GM21576 (cell line): ENCODE data around the gene SLFN11.
"Not testable (repeated sequence)": the region's sequence is repeated elsewhere in the genome, so short reads cannot be mapped to it uniquely, and the experiment has no call there.

ENCODE experiments used
- ATAC-seq: cut with Tn5 transposase; IDR thresholded peaks from one replicate; pipeline ENCODE4 v1.9.1; 2021; ENCODE audit warnings: mild to moderate bottlenecking, moderate library complexity; ENCODE audit not compliant: unreplicated experiment

The SLFN11 gene

GRCh38 chr17:35373534-35373983 lies at the start of gene SLFN11:
SLFN11 (minus strand) TSS chr17:35373621; CDS start chr17:35363807, 9,814 bp downstream.
- peak; percentile 50 for ATAC-seq

DNA sequence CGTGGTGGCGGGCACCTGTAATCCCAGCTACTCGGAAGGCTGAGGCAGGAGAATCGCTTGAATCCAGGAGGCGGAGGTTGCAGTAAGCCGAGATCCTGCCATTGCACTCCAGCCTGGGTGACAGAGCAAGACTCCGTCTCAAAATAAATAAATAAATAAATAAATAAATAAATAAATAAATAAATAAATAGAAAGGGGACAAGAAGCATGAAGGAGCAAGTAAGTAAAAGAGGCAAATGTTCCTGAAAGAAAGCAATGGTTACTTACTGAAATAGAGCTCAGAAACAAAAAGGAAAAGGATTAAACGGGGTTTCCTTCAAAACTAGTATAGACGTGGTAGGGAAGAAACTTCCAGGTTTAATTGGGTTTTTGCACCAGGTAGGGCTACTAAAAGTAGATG lies 47.6 kb upstream of the SLFN11 start:
- not testable (repeated sequence) for ATAC-seq

DNA sequence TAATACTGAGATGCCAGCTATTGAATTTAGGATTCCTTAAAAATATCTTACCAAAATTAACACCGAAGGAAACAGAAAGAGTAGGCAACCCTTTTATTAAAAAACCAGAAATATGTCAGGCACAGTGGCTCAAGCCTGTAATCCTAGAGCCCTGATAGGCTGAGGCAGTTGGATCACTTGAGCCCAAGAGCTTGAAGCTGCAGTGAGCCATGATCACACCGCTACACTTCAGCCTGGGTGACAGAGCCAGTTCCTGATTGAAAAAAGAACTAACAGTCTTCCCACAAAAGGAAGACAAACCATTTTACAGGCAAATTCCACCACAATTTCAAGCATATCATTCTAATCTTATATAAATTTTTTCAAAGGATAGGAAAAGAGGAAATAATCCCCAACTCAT lies 43.2 kb upstream of the SLFN11 start:
- ATAC-seq, result no peak

DNA sequence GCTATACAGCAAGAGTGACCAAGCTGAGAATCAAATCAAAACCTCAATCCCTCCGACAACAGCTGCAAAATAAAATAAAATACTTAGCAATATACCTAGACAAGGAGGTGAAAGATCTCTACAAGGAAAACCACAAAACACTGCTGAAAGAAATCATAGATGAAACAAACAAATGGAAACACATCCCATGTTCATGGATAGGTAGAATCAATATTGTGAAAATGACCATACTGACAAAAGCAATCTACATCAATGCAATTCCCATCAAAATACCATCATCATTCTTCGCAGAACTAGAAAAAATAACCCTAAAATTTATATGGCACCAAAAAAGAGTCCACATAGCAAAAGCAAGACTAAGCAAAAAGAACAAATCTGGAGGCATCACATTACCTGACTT lies 41.3 kb upstream of the SLFN11 start:
- ATAC-seq, result not testable (repeated sequence)

- no peak for ATAC-seq
Observed at GRCh38 chr17:35414247-35414646, 40.8 kb upstream of the SLFN11 start.

- no peak for ATAC-seq
Observed at GRCh38 chr17:35407531-35407930, 34.1 kb upstream of the SLFN11 start.

GRCh38 chr17:35406568-35406967 lies 33.1 kb upstream of the SLFN11 start:
- ATAC-seq, result no peak

DNA sequence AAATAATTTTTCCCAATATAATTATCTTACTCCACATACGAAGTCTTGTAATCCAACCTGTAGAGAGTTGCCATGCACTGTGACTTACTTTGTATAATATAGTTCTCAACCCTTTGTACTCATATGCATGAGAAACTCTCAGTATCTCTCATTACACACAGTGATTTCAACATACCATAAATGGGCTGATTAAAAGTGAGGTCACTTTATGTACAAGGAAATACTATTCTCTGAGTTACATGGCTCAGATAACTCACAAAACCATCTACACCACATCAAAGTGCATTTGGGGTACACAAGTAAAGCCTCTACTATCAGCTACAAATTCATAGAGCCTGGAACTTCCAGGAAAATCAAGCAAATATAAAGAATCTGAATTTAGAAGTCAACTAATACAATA lies 30.9 kb upstream of the SLFN11 start:
- ATAC-seq, result no peak

DNA sequence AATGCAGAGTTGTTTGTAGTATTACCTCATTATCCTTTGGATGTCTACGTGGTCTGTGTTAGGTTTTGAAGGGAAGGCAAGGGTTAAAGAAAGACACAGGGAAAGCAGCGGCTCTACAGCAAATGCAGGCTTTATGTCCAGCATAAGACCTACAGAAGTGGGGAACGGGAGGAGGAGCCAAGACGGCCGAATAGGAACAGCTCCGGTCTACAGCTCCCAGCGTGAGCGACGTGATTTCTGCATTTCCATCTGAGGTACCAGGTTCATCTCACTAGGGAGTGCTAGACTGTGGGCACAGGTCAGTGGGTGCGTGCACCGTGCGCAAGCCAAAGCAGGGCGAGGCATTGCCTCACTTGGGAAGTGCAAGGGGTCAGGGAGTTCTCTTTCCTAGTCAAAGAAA lies 20.4 kb upstream of the SLFN11 start:
- ATAC-seq, result not testable (repeated sequence)

GRCh38 chr17:35390663-35391062 lies 17.2 kb upstream of the SLFN11 start:
- ATAC-seq, result no peak

DNA sequence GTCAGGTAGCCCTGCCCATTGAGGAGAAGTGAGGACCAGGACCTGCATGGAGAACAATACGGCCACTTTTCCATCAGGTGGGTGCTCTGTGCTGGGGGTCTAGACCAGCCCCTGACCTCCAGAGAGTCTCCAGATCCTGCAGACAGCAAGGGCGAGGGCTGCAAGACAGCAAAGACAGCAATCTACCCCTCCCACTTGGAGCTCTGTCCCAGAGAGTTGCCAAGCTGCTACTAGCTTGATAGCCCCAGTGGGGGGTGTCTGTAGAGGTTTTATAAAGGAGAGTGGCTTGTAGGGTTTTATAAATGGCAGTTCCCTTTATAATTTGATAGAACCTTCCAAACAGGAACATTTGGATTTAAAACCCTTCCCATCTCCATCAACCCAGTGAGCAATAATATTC lies 16.7 kb upstream of the SLFN11 start:
- ATAC-seq, result no peak

DNA sequence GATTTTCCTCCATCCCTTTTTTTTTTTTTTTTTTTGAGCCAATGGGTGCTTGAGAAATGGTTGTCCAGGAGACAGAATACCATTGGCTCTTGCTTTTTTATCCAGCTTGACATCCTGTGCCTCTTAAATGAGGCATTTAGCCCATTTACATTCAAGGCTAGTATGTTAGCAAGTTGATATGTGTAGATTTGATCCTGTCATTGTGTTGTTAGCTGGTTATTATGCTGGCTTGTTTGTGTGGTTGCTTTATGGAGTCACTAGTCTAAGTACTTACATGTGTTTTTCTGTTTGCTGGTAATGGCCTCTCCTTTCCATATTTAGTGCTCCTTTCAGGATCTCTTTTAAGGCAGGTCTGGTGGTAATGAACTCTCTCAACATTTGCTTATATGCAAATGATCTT lies 14.1 kb upstream of the SLFN11 start:
- ATAC-seq, result no peak

GRCh38 chr17:35377706-35378105 lies 4.3 kb upstream of the SLFN11 start:
- no peak for ATAC-seq

DNA sequence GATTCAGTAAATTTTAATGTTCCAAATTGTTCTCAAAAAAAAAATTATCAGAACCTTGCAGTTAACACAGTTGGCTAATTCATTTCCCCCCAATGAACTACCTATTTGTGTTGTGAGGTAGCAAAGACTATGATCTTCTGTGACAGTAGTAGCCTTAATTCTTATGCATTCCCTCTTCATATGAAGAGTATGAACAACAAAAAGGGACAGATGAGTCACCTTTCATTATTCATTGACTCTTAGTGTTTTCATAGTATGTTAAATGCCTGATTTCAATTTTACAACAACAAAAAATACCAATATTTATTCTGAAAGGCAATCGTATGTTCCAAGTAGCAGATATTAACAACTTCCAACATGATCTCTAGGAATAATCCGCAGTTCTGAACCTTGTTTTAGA lies 3.6 kb upstream of the SLFN11 start:
- no peak for ATAC-seq

DNA sequence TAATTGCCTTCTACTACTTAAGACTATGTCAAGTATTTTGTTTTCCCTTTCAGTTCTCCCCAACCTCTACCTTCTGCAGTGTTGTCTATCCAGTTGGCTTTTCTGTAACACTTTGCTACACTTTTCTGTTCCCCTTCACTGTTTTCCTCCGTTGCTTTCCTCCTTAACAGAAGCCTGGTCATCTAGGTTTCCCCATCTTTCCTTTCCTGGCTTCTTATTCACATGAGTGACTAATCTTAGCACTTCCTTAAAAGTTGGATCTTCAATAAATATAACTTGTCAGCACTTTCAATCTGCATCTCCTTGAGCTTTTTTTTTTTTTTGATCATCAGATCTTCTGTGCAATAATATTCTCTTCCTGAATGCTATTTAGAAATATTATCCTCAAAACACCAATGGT lies 2.8 kb upstream of the SLFN11 start:
- no peak for ATAC-seq

DNA sequence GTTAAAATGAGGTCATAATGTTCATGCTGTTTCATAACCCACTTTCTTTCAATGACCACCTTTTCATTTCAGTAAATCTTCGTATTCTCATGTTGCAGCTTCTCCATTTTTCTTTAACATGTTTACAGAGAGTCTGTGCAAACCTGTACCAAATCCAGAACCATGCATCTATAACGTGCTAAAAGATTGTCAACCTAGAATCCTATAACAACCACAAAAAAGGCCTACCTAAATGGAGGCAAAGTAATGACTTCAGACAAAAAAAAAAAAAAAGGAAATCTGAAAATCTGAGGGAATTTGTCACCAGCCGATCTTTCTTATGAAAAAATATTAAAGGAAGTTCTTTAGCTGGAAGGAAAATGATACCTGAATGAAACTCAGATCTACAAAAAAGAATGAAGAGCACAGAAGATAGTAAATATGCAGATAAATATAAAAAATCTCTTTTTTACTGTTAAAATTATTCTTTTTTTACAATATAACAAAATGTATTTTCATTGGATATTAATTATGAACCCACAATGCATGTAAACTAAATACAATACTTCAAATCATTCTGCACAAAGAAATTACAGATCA lies 1.4 kb upstream of the SLFN11 start:
- no peak for ATAC-seq

DNA sequence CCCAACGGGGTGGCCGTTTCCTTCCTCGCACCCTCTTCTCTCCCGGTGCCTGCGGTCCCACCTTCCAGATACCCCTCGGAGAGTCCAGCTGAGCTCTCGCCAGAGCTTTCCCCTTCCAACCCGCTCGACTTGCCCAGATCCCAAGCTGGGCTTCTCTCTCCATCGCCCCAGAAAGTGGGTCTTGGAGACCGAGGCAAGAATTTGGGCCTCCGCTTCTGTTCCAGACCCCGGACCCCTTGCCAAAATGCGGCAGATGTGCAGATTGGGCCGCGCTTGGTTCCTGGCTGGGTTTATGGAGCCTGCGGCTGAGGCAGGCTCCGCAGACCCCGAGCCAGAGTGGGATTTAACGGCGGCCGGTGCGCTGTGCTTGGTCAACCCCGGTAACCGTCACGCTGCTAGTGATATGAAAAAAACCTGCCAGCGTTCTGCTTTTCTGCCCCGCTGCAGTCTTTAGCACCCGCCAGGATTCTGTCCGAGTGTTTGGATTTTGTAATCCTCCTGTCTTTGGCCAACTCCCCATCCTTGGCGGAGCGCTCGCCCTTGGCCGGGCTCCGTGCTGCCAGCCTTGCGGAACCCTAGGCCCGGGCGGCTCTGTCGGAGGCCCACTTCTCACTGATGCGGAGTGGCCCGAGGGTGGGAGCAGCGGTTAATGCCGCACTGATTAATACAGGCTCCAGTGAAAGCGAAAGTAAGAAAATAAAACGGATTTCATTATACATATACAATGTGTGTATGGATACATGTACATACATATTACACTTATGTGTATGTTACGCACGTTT lies 754 bp upstream of the SLFN11 start:
- peak; percentile 37 for ATAC-seq

DNA sequence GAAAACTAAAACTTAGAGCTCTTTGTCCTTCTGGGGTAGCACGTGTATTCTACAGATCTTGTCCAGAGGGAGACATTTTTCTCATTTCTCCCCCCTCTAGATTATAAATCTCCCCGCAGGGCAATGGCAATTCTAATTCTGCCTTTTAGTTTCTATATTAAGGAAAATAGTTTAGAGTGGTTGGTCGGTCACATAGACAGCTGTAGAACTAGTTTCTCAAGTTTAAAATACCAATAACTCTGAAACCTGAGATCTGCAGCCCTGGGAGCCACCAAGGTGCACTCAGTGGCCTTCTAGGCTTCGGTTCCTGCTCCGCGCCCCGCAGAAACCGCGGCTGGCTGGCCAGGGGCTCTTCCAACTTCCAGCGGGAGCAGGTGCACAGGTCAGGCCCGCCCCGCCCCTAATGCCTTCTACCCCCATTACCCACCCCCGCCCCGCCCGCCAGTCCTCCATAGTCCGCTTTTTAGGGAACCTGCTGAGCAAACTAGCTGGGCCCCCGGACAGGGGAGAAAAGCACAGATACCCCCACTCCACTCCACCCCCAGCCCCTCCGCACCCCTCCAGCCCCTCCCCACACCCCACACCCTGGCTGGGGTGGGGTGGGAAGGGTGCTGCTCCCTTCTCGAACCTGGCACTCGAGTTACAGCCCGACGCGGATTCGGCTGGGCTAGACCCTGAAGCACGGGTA lies 431 bp downstream of the SLFN11 start:
- no peak for ATAC-seq

- ATAC-seq, result no peak
Observed at GRCh38 chr17:35371934-35372333, 1.5 kb downstream of the SLFN11 start.

DNA sequence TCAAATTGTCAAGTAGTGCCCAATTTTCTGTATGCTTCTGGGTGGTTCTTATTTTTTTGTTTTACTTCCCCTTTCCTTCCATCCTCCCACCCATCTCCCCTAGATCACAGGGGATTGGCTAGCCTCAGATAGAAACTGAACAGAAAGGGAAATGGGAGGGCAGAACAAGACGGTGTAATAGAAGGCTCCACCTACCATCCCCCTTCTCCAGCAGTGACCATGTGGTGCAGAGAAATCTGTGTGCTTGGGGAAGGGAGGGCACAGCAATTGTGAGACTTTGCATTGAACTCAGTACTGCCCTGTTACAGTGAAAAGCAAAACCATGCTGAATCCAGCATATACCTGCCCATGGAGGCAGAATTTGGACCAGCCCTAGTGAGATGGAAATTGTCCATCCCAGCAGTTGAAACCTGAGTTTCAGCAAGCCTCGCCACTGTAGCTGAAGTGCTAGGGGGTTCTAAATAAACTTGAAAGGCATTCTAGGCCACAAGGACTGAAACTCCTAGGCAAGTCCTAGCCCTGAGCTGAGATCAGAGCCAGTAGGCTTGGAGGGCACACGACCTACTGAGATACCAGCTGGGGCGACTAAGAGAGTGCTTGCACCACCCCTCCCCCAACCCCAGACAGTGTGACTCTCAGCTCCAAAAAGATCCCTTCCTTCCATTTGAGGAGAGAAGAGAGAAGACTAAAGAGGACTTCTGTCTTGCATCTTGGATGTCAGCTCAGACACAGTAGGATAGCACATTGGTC lies 5.2 kb downstream of the SLFN11 start:
- peak; percentile 94 for ATAC-seq

DNA sequence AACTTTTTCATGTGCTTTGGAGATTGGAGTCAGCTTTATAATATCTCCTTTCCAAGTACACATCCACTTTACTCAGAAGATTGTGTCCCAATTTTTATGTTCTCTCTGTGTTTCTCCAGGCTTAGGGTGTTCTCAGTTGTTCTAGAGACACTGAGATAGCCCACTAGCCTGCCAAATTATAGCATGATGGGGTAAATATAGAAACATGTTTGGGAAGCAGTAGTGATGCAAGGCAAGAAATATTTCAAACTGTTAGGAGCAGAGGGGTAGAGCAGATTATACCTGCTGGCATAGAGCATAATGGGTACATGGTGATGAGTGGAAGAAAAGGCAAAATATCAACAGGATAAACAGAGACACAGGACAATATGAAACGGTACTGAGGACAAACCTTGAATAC lies 12.4 kb downstream of the SLFN11 start:
- ATAC-seq, result no peak
